DMS53 (cell line): ENCODE results near the gene DNASE1L1.
"Not testable (repeated sequence)": the region's sequence is repeated elsewhere in the genome, so short reads cannot be mapped to it uniquely, and the experiment has no call there.

Source experiments
- DNase-seq: peaks from one replicate; lab custom pipeline; 2025; lab: John Stamatoyannopoulos, UW

Gene DNASE1L1

GRCh38 chrX:154403858-154404257 is 5.2 kb downstream of the DNASE1L1 start:
- no peak for DNase-seq

GRCh38 chrX:154403192-154403591 is 5.9 kb downstream of the DNASE1L1 start:
- no peak for DNase-seq

- no peak for DNase-seq
These were observed 6.4 kb downstream of the DNASE1L1 start for GRCh38 chrX:154402622-154403127.

GRCh38 chrX:154401918-154402621 is 7.0 kb downstream of the DNASE1L1 start:
- DNase-seq: peak; percentile 63

- DNase-seq: peak; percentile 82
These were observed 7.8 kb downstream of the DNASE1L1 start for GRCh38 chrX:154401045-154401799.

GRCh38 chrX:154400369-154400817 is 8.7 kb downstream of the DNASE1L1 start:
- DNase-seq: not testable (repeated sequence)

GRCh38 chrX:154399527-154400368 is 9.3 kb downstream of the DNASE1L1 start:
- DNase-seq: peak; percentile 38

GRCh38 chrX:154398668-154399526 is 10.2 kb downstream of the DNASE1L1 start:
- peak; percentile 88 for DNase-seq

GRCh38 chrX:154397888-154398667 is 11.0 kb downstream of the DNASE1L1 start, which contains the start of gene RPL10:
Gene RPL10 (plus strand): TSS chrX:154398377. CDS start chrX:154398520, 143 bp downstream.
- DNase-seq: peak; percentile 98

GRCh38 chrX:154396973-154397887 is 11.8 kb downstream of the DNASE1L1 start:
- peak; percentile 91 for DNase-seq

- not testable (repeated sequence) for DNase-seq
These were observed 12.7 kb downstream of the DNASE1L1 start for GRCh38 chrX:154396363-154396762.

- DNase-seq: not testable (repeated sequence)
These were observed 19.0 kb downstream of the DNASE1L1 start for GRCh38 chrX:154389812-154390747.

GRCh38 chrX:154388649-154389048 is 20.4 kb downstream of the DNASE1L1 start:
- not testable (repeated sequence) for DNase-seq

- DNase-seq: not testable (repeated sequence)
These were observed 21.0 kb downstream of the DNASE1L1 start for GRCh38 chrX:154388094-154388493.

GRCh38 chrX:154384284-154384892 is 24.7 kb downstream of the DNASE1L1 start:
- DNase-seq: no peak

- no peak for DNase-seq
These were observed 25.4 kb downstream of the DNASE1L1 start for GRCh38 chrX:154383359-154384283.
